Measurements from ENCODE around the gene DNMBP.

Gene DNMBP

GRCh38 chr10:99983280-99983988 is 26.3 kb downstream of the DNMBP start:
- Histone ChIP-seq H3K36me3 (ENCODE audit: control insufficient read depth in 1 of 2, insufficient read depth in 2 of 2, low read length in 2 of 2) (no peaks in the 10 kb centered on the region), H3K9me3 (ENCODE audit: control insufficient read depth in 1 of 2, low read length in 2 of 2) (no peaks in the 10 kb centered on the region), H3K27ac (ENCODE audit: low read length) (peak overlapping the region; percentile 71), H3K4me3 (ENCODE audit: low read depth in 1 of 2, low read length in 2 of 2) (no peak overlapping the region), H3K4me1 (ENCODE audit: control insufficient read depth in 1 of 2, insufficient read depth in 2 of 2, low read length in 2 of 2) (peaks cover 0 to 17% of the 10 kb centered on the region in 2 donors), H3K27me3 (ENCODE audit: low read depth, low read length) (no peaks in the 10 kb centered on the region)

DNA sequence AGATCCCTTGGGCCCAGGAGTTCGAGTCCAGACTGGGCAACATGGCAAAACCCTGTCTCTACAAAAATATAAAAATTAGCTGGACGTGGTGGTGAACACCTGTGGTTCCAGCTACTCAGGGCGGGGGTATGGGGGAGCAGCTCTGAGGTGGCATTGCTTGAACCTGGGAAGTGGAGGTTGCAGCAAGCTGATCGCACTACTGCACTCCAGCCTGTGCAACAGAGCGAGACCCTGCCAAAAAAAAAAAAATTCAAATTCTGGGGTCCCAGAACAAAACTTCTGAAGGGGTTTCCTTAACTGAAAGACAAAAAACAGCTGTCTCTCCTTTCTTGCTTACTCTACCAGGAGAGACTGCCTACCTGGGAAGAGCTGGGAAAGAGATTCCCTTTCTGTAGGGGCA is 27.0 kb downstream of the DNMBP start:
- Histone ChIP-seq H3K36me3 (ENCODE audit: control insufficient read depth in 1 of 2, insufficient read depth in 2 of 2, low read length in 2 of 2) (no peaks in the 10 kb centered on the region), H3K27ac (ENCODE audit: low read length) (peak overlapping the region; percentile 71), H3K4me3 (ENCODE audit: low read depth in 1 of 2, low read length in 2 of 2) (no peak overlapping the region), H3K9me3 (ENCODE audit: control insufficient read depth in 1 of 2, low read length in 2 of 2) (no peaks in the 10 kb centered on the region), H3K4me1 (ENCODE audit: control insufficient read depth in 1 of 2, insufficient read depth in 2 of 2, low read length in 2 of 2) (peaks cover 0 to 20% of the 10 kb centered on the region in 2 donors), H3K27me3 (ENCODE audit: low read depth, low read length) (no peaks in the 10 kb centered on the region)

DNA sequence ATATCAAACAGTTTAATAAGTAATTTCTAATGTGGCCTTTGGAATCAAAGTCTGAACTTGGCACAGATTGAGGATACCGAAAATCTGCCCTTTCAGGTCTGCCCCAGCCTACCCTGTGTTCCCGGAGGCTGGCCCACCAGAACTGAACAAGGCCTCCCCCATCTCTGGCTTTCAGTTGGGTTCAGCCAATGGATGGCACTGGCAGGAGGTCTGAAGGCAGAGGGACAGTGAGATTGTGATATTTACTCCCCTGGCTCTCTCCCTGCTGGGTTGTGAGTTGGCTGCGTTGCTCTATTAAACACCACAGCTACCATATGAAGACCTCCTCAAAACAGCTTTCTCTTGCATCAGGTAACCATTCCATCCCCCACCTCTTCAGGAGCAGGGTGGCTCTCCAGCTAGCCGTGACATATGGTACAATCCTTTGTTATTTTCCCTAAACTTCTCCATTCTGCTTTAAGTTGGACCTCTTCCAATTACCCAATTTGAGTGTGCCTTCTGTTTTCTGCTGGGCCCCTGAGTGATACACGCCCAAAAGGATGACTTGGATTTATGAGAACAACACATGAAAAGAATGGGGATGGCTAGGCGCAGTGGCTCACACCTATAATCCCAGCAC is 28.1 kb downstream of the DNMBP start:
- no peak overlapping the region for H3K27ac ChIP-seq (ENCODE audit: low read length)
- no peak overlapping the region for H3K4me3 ChIP-seq (ENCODE audit: low read depth in 1 of 2, low read length in 2 of 2)
- H3K9me3 ChIP-seq (ENCODE audit: control insufficient read depth in 1 of 2, low read length in 2 of 2) = no peaks in the 10 kb centered on the region
- H3K4me1 ChIP-seq (ENCODE audit: control insufficient read depth in 1 of 2, insufficient read depth in 2 of 2, low read length in 2 of 2) = peaks cover 4 to 26% of the 10 kb centered on the region in 2 donors
- no peaks in the 10 kb centered on the region for H3K36me3 ChIP-seq (ENCODE audit: control insufficient read depth in 1 of 2, insufficient read depth in 2 of 2, low read length in 2 of 2)
- H3K27me3 ChIP-seq (ENCODE audit: low read depth, low read length) = no peaks in the 10 kb centered on the region

DNA sequence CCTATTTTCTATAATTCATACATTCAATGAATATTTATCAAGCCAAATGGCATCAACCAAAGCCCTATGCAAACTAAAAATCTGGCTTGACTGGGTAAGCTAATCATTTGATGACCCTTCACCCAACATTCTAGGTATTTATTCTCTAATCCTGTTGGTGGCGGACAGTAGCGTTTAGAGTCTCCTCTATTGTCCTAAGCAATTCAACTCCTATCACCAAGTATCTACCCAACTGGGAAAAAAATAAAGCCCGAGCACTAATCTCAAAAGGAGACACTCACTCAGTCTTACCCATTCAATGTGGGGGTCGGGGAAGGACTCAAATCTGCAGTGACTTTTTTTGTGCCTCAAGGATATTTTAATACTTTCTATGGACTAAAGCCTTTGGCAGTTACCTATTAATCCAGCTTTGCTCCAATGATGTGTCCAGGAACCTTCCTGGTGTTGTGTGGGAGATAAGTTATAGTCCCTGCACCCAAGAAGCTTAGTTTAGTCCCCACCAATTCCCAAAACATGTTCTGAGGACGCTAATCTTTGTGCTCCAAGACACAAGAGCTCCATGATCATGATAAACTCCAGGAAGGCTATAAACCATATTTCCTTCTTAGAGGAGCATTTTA is 30.6 kb downstream of the DNMBP start:
- Histone ChIP-seq H3K36me3 (ENCODE audit: control insufficient read depth in 1 of 2, insufficient read depth in 2 of 2, low read length in 2 of 2) (no peaks in the 10 kb centered on the region), H3K4me1 (ENCODE audit: control insufficient read depth in 1 of 2, insufficient read depth in 2 of 2, low read length in 2 of 2) (peaks cover 4 to 32% of the 10 kb centered on the region in 2 donors), H3K4me3 (ENCODE audit: low read depth in 1 of 2, low read length in 2 of 2) (no peak overlapping the region), H3K27me3 (ENCODE audit: low read depth, low read length) (no peaks in the 10 kb centered on the region), H3K9me3 (ENCODE audit: control insufficient read depth in 1 of 2, low read length in 2 of 2) (no peaks in the 10 kb centered on the region), H3K27ac (ENCODE audit: low read length) (no peak overlapping the region)

- Histone ChIP-seq H3K36me3 (ENCODE audit: control insufficient read depth in 1 of 2, insufficient read depth in 2 of 2, low read length in 2 of 2) (no peaks in the 10 kb centered on the region), H3K27me3 (ENCODE audit: low read depth, low read length) (no peaks in the 10 kb centered on the region), H3K9me3 (ENCODE audit: control insufficient read depth in 1 of 2, low read length in 2 of 2) (no peaks in the 10 kb centered on the region), H3K4me3 (ENCODE audit: low read depth in 1 of 2, low read length in 2 of 2) (no peak overlapping the region), H3K4me1 (ENCODE audit: control insufficient read depth in 1 of 2, insufficient read depth in 2 of 2, low read length in 2 of 2) (peaks cover 4 to 29% of the 10 kb centered on the region in 2 donors), H3K27ac (ENCODE audit: low read length) (peak overlapping the region; percentile 81)
Measured at GRCh38 chr10:99977916-99978315, 31.8 kb downstream of the DNMBP start.

- Histone ChIP-seq H3K27me3 (ENCODE audit: low read depth, low read length) (no peaks in the 10 kb centered on the region), H3K36me3 (ENCODE audit: control insufficient read depth in 1 of 2, insufficient read depth in 2 of 2, low read length in 2 of 2) (no peaks in the 10 kb centered on the region), H3K4me3 (ENCODE audit: low read depth in 1 of 2, low read length in 2 of 2) (no peak overlapping the region), H3K4me1 (ENCODE audit: control insufficient read depth in 1 of 2, insufficient read depth in 2 of 2, low read length in 2 of 2) (peaks cover 4 to 23% of the 10 kb centered on the region in 2 donors), H3K27ac (ENCODE audit: low read length) (peak overlapping the region; percentile 81), H3K9me3 (ENCODE audit: control insufficient read depth in 1 of 2, low read length in 2 of 2) (no peaks in the 10 kb centered on the region)
Measured at GRCh38 chr10:99976886-99977665, 32.7 kb downstream of the DNMBP start.

- no peaks in the 10 kb centered on the region for H3K36me3 ChIP-seq (ENCODE audit: control insufficient read depth in 1 of 2, insufficient read depth in 2 of 2, low read length in 2 of 2)
- no peak overlapping the region for H3K4me3 ChIP-seq (ENCODE audit: low read depth in 1 of 2, low read length in 2 of 2)
- no peaks in the 10 kb centered on the region for H3K27me3 ChIP-seq (ENCODE audit: low read depth, low read length)
- H3K27ac ChIP-seq (ENCODE audit: low read length) = peak overlapping the region; percentile 81
- H3K9me3 ChIP-seq (ENCODE audit: control insufficient read depth in 1 of 2, low read length in 2 of 2) = no peaks in the 10 kb centered on the region
- H3K4me1 ChIP-seq (ENCODE audit: control insufficient read depth in 1 of 2, insufficient read depth in 2 of 2, low read length in 2 of 2) = peaks cover 4 to 23% of the 10 kb centered on the region in 2 donors
Measured at GRCh38 chr10:99975942-99976809, 33.6 kb downstream of the DNMBP start.

DNA sequence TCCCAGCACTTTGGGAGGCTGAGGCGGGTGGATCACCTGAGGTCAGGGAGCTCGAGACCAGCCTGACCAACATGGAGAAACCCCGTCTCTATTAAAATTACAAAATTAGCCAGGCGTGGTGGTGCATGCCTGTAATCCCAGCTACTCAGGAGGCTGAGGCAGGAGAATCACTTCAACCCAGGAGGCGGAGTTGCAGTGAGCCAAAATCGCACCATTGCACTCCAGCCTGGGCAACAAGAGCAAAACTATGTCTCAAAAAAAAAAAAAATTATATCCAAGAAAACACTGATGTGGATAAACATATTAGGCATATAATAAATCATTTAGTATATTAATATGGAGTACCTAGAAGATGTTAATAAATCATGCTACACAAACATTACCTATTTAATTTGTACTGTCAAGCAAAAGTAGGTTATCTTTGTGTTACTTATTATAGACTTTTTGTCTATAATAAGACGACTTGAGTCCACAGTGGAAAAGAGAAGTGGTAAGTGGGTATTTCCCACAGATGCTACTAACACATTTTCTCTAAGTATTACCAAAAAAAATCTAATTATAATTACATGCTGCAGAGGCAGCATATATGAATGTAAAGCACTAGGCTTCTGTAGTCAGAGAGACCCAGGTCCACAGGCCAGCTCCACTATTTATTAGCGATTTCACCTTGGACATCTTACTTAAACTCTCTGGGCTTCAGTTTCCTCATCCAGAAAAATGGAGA is 34.5 kb downstream of the DNMBP start:
- peak overlapping the region; percentile 81 for H3K27ac ChIP-seq (ENCODE audit: low read length)
- H3K36me3 ChIP-seq (ENCODE audit: control insufficient read depth in 1 of 2, insufficient read depth in 2 of 2, low read length in 2 of 2) = peaks cover 3 to 6% of the 10 kb centered on the region in 2 donors
- H3K27me3 ChIP-seq (ENCODE audit: low read depth, low read length) = no peaks in the 10 kb centered on the region
- peaks cover 4 to 23% of the 10 kb centered on the region in 2 donors for H3K4me1 ChIP-seq (ENCODE audit: control insufficient read depth in 1 of 2, insufficient read depth in 2 of 2, low read length in 2 of 2)
- no peaks in the 10 kb centered on the region for H3K9me3 ChIP-seq (ENCODE audit: control insufficient read depth in 1 of 2, low read length in 2 of 2)
- no peak overlapping the region for H3K4me3 ChIP-seq (ENCODE audit: low read depth in 1 of 2, low read length in 2 of 2)

GRCh38 chr10:99973190-99973589 is 36.6 kb downstream of the DNMBP start:
- Histone ChIP-seq H3K4me3 (ENCODE audit: low read depth in 1 of 2, low read length in 2 of 2) (no peak overlapping the region), H3K36me3 (ENCODE audit: control insufficient read depth in 1 of 2, insufficient read depth in 2 of 2, low read length in 2 of 2) (peaks cover 22 to 23% of the 10 kb centered on the region in 2 donors), H3K9me3 (ENCODE audit: control insufficient read depth in 1 of 2, low read length in 2 of 2) (no peaks in the 10 kb centered on the region), H3K27me3 (ENCODE audit: low read depth, low read length) (no peaks in the 10 kb centered on the region), H3K4me1 (ENCODE audit: control insufficient read depth in 1 of 2, insufficient read depth in 2 of 2, low read length in 2 of 2) (peaks cover 4 to 18% of the 10 kb centered on the region in 2 donors), H3K27ac (ENCODE audit: low read length) (no peak overlapping the region)

DNA sequence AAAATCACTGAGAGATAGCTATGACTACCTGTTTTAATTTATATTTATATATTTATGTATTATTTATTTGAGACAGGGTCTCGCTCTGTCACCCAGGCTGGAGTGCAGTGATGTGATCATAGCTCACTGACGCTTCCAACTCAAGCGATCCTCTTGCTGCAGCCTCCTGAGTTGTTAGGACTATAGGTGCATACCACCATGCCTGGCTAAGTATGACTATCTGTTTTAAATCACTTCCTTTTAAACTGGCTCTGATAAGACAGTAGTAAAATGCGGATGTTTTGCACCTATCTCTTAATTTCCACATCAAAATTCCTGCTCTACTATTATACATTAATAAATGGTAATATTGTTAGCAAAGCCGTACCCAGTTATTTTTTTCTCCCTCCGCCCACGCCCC is 41.8 kb downstream of the DNMBP start:
- H3K36me3 ChIP-seq (ENCODE audit: control insufficient read depth in 1 of 2, insufficient read depth in 2 of 2, low read length in 2 of 2) = peaks cover 23 to 30% of the 10 kb centered on the region in 2 donors
- no peaks in the 10 kb centered on the region for H3K9me3 ChIP-seq (ENCODE audit: control insufficient read depth in 1 of 2, low read length in 2 of 2)
- H3K4me1 ChIP-seq (ENCODE audit: control insufficient read depth in 1 of 2, insufficient read depth in 2 of 2, low read length in 2 of 2) = no peaks in the 10 kb centered on the region
- no peak overlapping the region for H3K4me3 ChIP-seq (ENCODE audit: low read depth in 1 of 2, low read length in 2 of 2)
- no peak overlapping the region for H3K27ac ChIP-seq (ENCODE audit: low read length)
- no peaks in the 10 kb centered on the region for H3K27me3 ChIP-seq (ENCODE audit: low read depth, low read length)

All from muscle layer of duodenum (tissue), 2 donors.